Activated CD4-positive, alpha-beta T cell treated with anti-CD3 and anti-CD28 coated beads, Interleukin-2, amount 50 U/mL, for 1 hour (primary cell): ENCODE results near the gene GADD45B.
"Not testable (repeated sequence)": the region's sequence is repeated elsewhere in the genome, so short reads cannot be mapped to it uniquely, and the experiment has no call there.

Experiments
- DNase-seq: peaks from one replicate; pipeline ENCODE4 v3.0.0-alpha.2; 2020

The GADD45B gene

GRCh38 chr19:2490659-2491058, 14.7 kb downstream of the GADD45B start:
- no peak for DNase-seq

DNA sequence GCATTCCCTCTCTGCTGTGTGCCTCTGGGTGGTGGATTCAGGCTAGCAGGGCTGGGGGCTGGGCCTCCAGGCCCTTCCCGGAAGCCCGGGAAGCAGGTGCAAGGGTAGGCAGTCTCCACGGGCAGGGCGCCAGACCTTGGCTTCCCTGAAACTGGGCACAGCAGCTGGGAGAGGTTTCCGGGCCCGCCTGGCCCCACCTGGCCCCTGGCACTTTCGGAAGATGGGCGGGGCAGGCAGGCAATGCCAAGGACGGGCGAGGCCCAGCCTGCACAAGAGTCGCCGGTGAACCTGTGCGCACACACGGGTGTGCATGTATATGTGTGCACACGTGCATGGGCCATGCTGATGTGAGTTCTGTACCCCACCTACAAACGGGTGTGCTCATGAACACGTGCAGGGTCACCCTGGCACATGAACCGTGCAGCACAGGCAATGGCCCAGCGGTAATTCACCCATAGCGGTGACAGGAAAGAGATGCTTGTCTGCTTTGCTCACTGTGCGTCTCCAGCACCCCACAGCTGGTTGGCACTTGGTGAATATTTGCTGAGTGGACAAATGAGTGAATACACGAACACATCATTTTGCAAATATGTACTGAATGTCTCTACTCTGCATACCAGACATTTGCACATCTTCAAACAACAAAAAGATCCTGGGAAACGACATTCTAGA, 15.3 kb downstream of the GADD45B start:
- no peak for DNase-seq

GRCh38 chr19:2492870-2493269, 16.9 kb downstream of the GADD45B start:
- no peak for DNase-seq

- not testable (repeated sequence) for DNase-seq
Observed at GRCh38 chr19:2493448-2493847, 17.5 kb downstream of the GADD45B start.

DNA sequence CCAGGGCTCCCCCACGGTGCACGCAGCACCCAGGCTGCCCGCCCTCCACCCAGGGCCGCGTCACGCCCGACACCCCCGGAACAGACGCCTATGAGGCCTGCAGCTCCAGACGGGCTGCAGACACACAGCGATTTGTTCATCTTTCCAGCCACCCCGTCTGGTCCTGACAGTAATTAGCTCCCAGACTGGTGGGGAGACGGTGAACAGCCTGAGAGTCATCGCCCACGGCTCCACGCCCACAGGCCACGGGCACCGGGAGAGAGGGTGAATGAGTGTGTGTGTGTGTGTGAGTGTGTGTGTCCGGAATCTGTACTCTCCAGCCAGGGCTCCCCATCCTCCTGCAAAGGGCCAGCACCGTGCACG, 18.1 kb downstream of the GADD45B start:
- DNase-seq, result peak; percentile 19

DNA sequence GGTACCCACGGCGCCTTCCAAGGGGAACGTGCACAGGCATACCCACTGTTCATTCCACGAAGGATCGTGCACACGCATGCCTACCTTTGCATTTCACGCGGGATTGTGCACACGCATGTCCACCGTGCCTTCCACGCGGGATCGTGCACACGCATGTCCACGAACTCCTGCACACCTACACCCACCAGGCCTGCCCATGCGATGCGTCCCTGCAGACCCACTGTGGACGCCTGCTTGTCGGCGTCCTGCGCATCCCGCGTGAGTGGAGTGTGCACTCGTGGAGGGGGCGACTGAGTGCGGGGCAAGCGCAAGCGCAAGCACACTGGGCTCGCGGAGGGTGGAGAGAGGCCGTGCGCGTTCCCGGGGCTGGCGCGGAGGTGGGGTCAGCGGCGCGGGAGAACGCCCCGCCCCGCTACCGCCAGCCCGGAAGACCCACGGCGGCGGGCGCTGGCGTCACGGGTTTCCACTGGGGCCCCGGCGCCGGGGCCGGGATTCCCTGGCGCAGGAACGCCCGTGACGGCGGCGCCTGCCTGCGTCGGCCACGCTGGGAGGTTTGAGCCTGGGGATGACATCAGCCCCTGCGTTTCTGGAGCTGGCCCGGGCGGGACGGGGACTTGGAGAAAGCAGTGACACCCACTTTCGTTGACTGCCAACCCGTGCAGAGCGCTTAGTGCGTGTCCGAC, 18.7 kb downstream of the GADD45B start:
- peak; percentile 74 for DNase-seq

GRCh38 chr19:2495130-2495641, 19.3 kb downstream of the GADD45B start:
- DNase-seq, result peak; percentile 18

DNA sequence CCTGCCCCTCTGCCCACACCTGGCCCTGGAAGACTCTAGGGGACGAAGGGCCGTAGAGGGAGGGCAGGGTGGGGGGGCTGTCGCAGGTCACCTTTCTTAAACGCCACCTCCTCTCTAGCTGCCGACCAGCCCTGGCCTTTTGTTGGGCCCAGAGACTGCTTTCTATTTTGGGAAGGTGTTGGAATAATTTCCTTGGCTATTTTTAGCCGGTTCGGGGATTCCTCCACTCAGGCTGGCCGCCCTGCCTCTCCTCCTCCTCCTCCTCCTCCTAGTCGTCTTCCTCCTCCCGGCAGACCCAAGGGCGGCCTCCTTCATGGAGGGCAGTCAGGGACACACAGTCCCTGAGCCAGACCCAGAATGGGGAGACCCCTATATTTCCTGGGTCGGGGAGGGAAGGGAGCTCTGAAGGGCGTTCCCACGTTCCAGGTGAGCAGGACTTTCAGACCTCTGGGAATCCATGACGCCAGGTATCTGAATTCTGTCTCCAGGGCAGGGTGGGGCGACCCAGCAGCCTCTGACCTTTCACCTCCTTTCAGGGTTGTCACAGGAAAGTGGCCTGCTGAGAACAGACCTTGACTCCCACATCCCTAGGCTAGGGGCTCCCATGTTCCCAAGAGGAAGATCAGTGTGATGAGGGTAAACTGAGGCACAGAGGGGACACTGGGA, 19.9 kb downstream of the GADD45B start:
- DNase-seq, result no peak

- DNase-seq, result no peak
Observed at GRCh38 chr19:2497186-2497585, 21.3 kb downstream of the GADD45B start.

- no peak for DNase-seq
Observed at GRCh38 chr19:2500156-2500555, 24.2 kb downstream of the GADD45B start.

GRCh38 chr19:2500841-2501261, 24.9 kb downstream of the GADD45B start:
- DNase-seq, result no peak

DNA sequence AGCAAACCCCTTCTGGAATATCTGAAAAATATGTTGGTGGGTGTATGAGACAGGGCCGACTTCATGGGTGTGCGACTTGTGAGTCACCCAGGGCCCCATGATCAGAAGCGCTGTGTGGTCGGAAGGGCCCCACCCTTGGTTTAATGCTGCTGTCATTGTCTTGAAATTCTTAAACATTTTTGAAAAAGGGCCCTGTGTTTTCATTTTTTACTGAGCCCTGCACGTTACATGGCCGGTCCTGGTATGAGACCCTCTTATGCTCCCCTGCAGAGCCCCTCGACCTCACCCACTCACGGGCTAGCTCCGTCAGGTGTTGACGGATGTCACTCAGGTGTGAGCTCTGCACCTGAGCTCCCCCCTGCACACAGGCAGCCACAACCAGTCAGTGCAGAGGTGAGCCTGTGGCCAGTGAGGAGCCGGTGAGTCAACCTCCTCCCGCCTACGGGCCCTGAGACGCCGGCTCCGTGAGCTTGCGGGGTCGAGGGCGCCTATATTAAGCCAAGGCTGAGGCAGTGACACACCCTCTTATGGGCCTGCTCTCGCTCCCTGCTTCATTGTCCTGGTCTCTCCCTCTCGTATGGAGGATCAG, 27.7 kb downstream of the GADD45B start:
- DNase-seq, result peak; percentile 72

DNA sequence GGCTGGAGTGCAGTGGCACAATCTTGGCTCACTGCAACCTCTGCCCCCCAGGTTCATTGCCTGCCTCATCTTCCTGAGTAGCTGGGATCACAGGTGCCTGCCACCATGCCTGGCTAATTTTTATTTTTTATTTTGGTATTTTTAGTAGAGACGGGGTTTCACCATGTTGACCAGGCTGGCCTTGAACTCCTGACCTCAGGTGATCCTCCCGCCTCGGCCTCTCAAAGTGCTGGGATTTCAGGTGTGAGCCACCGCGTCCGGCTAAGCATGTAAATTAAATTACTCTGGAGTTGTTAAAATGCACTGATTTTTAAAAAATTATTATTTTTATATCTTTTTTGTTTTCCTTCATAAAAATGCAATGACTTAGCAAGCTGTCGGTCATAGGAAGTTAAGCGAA, 30.7 kb downstream of the GADD45B start:
- DNase-seq, result not testable (repeated sequence)

DNA sequence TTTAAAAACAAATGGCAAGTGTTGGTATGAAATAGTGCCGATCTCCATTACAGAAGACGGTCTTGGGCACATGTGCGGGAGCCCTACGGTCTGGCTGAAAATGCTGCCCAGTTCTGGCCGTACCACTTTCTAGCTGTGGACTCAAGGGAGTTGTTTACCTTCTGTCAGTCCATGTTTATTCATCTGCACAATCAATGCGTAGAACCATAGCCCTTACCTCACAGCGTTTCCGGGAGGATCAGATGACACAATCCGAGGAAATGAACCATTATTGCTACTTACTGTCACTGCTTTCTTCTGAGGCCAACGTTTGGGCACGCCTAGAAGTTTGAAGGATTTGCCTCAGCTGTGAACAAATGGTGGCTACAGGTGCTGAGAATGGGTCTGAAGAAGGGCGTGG, 31.2 kb downstream of the GADD45B start:
- no peak for DNase-seq

GRCh38 chr19:2509096-2509495, 33.2 kb downstream of the GADD45B start:
- no peak for DNase-seq

DNA sequence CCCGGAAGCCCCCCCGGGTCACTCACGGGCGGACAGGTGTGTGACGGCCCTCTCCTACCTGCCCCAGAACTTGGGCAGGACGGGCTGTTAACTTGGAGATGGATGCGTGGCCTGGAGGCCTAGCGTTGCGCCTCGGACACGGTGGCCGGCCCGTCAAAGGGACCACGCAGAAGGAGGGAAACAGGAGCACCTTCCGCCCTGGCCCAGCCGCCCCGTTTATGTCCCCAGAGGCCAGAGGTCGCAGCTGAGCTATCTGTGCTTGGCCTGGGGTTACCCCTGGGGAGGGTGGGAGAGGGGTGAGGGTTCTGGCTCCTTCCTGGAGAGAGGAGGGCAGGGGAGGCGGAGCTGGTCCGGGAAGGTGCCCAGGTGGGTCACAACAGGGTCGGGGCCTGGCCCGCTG, 35.6 kb downstream of the GADD45B start:
- no peak for DNase-seq

DNA sequence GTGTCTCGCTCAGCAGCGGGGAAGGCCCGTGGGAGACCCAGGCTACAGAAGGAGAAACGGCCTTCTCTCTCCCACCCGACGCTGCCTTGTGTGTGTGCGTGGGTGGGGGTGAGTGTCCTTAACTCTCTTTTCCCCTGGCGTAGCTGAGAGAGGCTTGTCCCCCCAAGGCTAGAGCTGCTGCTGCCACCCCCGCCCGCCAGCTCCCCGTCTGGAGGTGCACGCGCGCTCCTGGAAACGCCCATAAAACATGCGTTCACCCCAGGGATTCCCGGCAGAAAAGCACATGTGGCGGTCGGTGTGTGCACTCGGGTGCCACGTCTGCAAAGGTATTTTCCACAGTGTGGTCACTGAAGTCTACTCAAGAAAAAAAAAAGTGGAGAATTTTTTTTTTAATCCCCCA, 36.1 kb downstream of the GADD45B start:
- DNase-seq, result no peak

DNA sequence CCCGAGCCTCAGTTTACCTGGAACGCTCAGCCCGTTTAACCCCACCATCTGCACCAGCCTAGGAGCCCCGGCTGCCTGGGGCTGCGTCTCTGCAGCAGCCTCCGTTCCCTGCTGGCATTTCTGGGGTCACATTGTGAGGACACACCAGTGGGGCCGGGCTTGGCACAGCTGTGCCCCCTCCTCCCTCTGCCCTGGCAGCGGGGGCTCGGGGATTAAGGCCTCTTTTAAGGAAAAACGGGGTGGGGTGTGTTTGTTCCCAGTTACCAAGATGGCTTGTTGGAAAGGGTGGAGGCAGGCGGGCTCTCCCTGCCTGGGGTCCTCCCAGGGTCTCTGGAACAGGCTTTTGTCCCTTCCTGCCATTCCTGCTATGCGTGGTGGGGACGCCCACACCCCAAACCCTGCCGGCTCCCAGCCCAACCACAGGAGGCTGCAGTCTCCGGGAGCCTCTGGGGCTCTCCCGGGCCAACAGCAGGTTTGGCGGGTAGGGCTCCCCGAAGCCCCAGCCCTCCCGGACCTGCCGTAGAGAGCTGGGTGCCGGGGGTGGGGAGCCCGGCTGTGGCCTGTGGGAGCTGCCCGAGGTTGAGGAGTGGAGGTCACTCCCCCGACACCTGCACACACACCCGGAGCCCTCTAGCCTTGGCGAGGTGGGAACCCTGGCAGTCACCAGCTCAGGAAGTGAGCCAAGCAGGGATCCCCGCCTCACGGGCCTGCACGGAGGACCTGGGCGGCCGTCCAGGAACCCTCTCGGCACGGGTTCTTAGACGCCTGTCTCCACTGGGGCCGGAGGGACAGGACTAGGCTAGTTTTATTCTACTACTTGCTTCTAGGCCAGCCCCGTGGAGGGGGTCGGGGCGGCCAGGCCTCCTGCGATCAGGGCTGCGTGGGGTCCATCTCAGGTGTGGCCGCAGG, 36.9 kb downstream of the GADD45B start:
- no peak for DNase-seq

- no peak for DNase-seq
Observed at GRCh38 chr19:2514981-2515518, 39.1 kb downstream of the GADD45B start.

DNA sequence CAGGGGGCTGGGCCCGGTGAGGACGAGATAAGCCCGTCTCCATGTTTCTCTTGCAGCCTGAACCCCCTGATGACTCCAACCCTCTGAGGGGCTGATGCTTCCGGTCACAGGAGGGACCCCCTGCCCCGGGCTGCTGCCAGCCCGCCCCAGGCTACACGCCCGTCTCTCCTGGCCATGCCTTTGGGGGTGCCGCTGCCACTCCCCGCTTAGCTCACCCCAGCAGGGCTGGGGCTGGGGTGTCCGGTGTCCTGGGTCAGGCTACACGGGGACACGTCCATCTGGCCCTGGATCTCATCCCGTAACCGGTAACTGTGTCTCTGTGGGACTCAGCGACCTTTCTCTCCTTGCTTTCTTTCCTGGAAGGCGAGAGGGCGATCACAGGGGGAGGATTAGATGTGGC, 40.8 kb downstream of the GADD45B start:
- DNase-seq, result no peak

DNA sequence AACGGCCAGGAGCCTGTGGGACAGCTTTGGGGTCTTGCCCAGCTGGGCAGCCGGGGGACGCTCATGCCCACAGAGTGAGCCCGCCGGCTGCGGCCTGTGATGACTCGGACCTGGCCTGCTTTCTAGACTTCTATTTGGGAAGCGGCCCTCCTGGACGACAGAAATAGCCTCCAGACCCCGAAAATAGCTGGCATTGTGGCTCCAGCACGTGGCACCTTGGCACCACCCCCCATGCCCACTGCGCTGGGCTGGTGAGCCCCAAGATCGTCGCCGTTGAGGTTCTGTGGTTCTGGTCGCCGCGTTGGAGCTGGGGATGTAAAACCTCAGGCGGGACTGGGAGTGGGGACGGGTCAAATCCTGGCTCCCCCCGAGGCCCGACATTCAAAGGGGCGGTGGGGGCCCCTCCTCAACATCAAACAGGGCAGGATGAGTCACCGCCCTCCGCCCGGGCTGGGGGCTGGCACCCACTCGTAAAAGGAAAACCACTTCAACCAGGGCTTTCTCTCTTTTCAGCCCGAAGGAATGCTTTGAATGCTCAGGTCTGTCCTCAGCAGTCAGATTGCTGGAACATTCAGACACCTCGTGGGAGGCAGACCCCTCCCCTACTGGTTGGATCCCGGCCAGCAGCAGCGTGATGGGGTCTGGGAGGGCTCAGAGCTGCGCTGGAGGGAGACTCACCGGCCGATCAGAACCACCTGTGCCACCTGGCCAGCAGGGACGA, 42.1 kb downstream of the GADD45B start:
- peak; percentile 18 for DNase-seq

DNA sequence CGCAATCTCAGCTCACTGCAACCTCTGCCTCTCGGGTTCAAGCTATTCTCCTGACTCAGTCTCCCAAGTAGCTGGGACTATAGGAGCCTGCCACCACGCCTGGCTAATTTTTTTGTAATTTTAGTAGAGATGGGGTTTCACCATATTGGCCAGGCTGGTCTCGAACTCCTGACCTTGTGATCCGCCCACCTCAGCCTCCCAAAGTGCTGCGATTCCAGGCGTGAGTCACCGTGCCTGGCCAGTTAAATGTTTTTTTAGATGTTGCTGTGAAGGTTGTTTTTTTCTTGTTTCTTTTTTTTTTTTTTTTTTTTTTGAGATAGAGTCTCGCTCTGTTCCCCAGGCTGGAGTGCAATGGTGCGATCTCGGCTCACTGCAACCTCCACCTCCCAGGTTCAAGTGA, 42.9 kb downstream of the GADD45B start:
- DNase-seq, result not testable (repeated sequence)
